Measurements from ENCODE around the gene ZNF81. TPM values are rescaled to one million over a fixed set of nuclear protein-coding genes. Genes with fewer than 3 reads are reported as not detected.

Gene ZNF81
- polyA plus RNA-seq, 1 donor from 2014 or later: 7.0 TPM

- no peaks in the 10 kb centered on the region for H3F3A ChIP-seq (ENCODE audit: insufficient read depth, low read length, poor library complexity, severe bottlenecking)
- no peak overlapping the region for H2AFZ ChIP-seq (ENCODE audit: low read depth, low read length)
- TF ChIP-seq POLR2AphosphoS5 (IDR thresholded peaks at IDR 0.05): no peak
- TF ChIP-seq EP300 (conservative IDR thresholded peaks at IDR 0.05; ENCODE audit: poor library complexity, severe bottlenecking): no peak
- TF ChIP-seq REST (IDR thresholded peaks at IDR 0.05; ENCODE audit: borderline replicate concordance): no peak
- no peak for TF ChIP-seq SMC3 (conservative IDR thresholded peaks at IDR 0.05; ENCODE audit: poor library complexity)
- no peak for TF ChIP-seq TAF1 (IDR thresholded peaks at IDR 0.05; ENCODE audit: low read depth)
- TF ChIP-seq RAD21 (conservative IDR thresholded peaks at IDR 0.05): no peak
- TF ChIP-seq CTCF (IDR thresholded peaks at IDR 0.05; ENCODE audit: poor library complexity, severe bottlenecking): no peak
- TF ChIP-seq EZH2 (IDR thresholded peaks at IDR 0.05; ENCODE audit: borderline replicate concordance, insufficient read depth, low read length, poor library complexity, severe bottlenecking): no peak
- TF ChIP-seq MXI1 (conservative IDR thresholded peaks at IDR 0.05; ENCODE audit: poor library complexity, severe bottlenecking): no peak
- no peak overlapping the region for H3K9ac ChIP-seq (ENCODE audit: low read length)
- no peaks in the 10 kb centered on the region for H3K36me3 ChIP-seq (ENCODE audit: insufficient read depth, low read length)
- no peaks in the 10 kb centered on the region for H3K9me2 ChIP-seq (ENCODE audit: insufficient read depth, low read length)
- no peak overlapping the region for H3K27ac ChIP-seq (ENCODE audit: low read length)
- H3K4me2 ChIP-seq (ENCODE audit: low read length): no peak overlapping the region
- no peaks in the 10 kb centered on the region for H3K79me2 ChIP-seq (replicated peaks; ENCODE audit: insufficient read depth, low read length)
- H4K20me1 ChIP-seq (ENCODE audit: insufficient read depth): no peaks in the 10 kb centered on the region
- H3K4me3 ChIP-seq (ENCODE audit: low read length): no peak overlapping the region
- H3K9me3 ChIP-seq (ENCODE audit: low read length): no peaks in the 10 kb centered on the region
- no peaks in the 10 kb centered on the region for H3K27me3 ChIP-seq (ENCODE audit: insufficient read depth, low read depth, low read length)
Observed at GRCh38 chrX:47878198-47878597, 41.5 kb downstream of the ZNF81 start.

GRCh38 chrX:47879463-47879862 is 42.8 kb downstream of the ZNF81 start:
- no peak overlapping the region for H3K4me3 ChIP-seq (ENCODE audit: low read length)
- H3K79me2 ChIP-seq (replicated peaks; ENCODE audit: insufficient read depth, low read length): no peaks in the 10 kb centered on the region
- TF ChIP-seq EP300 (conservative IDR thresholded peaks at IDR 0.05; ENCODE audit: poor library complexity, severe bottlenecking) (no peak), CTCF (IDR thresholded peaks at IDR 0.05; ENCODE audit: poor library complexity, severe bottlenecking) (no peak), EZH2 (IDR thresholded peaks at IDR 0.05; ENCODE audit: borderline replicate concordance, insufficient read depth, low read length, poor library complexity, severe bottlenecking) (no peak), MXI1 (conservative IDR thresholded peaks at IDR 0.05; ENCODE audit: poor library complexity, severe bottlenecking) (no peak), POLR2AphosphoS5 (IDR thresholded peaks at IDR 0.05) (no peak), SMC3 (conservative IDR thresholded peaks at IDR 0.05; ENCODE audit: poor library complexity) (no peak), RAD21 (conservative IDR thresholded peaks at IDR 0.05) (no peak), TAF1 (IDR thresholded peaks at IDR 0.05; ENCODE audit: low read depth) (no peak), REST (IDR thresholded peaks at IDR 0.05; ENCODE audit: borderline replicate concordance) (no peak)
- no peaks in the 10 kb centered on the region for H3K9me2 ChIP-seq (ENCODE audit: insufficient read depth, low read length)
- H3K4me2 ChIP-seq (ENCODE audit: low read length): no peak overlapping the region
- H4K20me1 ChIP-seq (ENCODE audit: insufficient read depth): no peaks in the 10 kb centered on the region
- no peak overlapping the region for H3K9ac ChIP-seq (ENCODE audit: low read length)
- no peaks in the 10 kb centered on the region for H3K36me3 ChIP-seq (ENCODE audit: insufficient read depth, low read length)
- no peak overlapping the region for H2AFZ ChIP-seq (ENCODE audit: low read depth, low read length)
- no peak overlapping the region for H3K27ac ChIP-seq (ENCODE audit: low read length)
- no peaks in the 10 kb centered on the region for H3K9me3 ChIP-seq (ENCODE audit: low read length)
- H3F3A ChIP-seq (ENCODE audit: insufficient read depth, low read length, poor library complexity, severe bottlenecking): no peaks in the 10 kb centered on the region
- H3K27me3 ChIP-seq (ENCODE audit: insufficient read depth, low read depth, low read length): no peaks in the 10 kb centered on the region
